Right lobe of liver (tissue), 6 donors: Measurements from ENCODE around the gene LOC101059915.
"Not testable (repeated sequence)": the region's sequence is repeated elsewhere in the genome, so short reads cannot be mapped to it uniquely, and the experiment has no call there.

ENCODE experiments used
- ATAC-seq, 4 donors: fragments of 200-7000 bp; cut with Tn5 transposase; one replicate each; pipeline ENCODE4 v1.9.1; 2020; ENCODE audit warnings: mild to moderate bottlenecking in 4 of 4, moderate library complexity in 4 of 4
- DNase-seq, 3 donors: peaks; one replicate each; pipeline ENCODE4 v3.0.0-alpha.2; 2020
- H3K27ac ChIP-seq, 3 donors: fragments of 200-600 bp; one replicate each; pipeline ENCODE4 v1.8.0; 2022
- H3K27me3 ChIP-seq, 2 donors: fragments of 200-600 bp; one replicate each; pipeline ENCODE4 v1.8.0; 2022
- H3K36me3 ChIP-seq, 4 donors: fragments of 200-600 bp; sonication (generic) in 1 of 4; one replicate each; pipeline versions ENCODE4 v1.5.1 to v1.8.0; 2017 to 2022; ENCODE audit warnings: control low read depth in 1 of 4
- H3K4me1 ChIP-seq, 4 donors: fragments of 200-600 bp; sonication (generic) in 1 of 4; one replicate each; pipeline versions ENCODE4 v1.5.1 to v1.8.0; 2017 to 2022; ENCODE audit warnings: control low read depth in 1 of 4
- H3K4me3 ChIP-seq, 3 donors: fragments of 200-600 bp; one replicate each; pipeline ENCODE4 v1.8.0; 2022
- H3K9me3 ChIP-seq, 4 donors: fragments of 200-600 bp; sonication (generic) in 1 of 4; one replicate each; pipeline versions ENCODE4 v1.5.1 to v1.8.0; 2017 to 2022; ENCODE audit warnings: control low read depth in 1 of 4
- WGBS: methylation state at CpG from one replicate; pipeline ENCODE4 v1.1.6; 2018; ENCODE audit warnings: low coverage, low lambda C conversion rate; ENCODE audit not compliant: insufficient coverage; ENCODE audit errors: missing lambda C conversion rate; 5-methylcytosine and 5-hydroxymethylcytosine counted together
- intact Hi-C, 2 donors: fragments of 100-400 bp; cut with DNase I; formaldehyde crosslinking; loops; one replicate each; pipeline versions ENCODE4 v1.11.2 to v1.14.1; 2022
- donor health status: DM: no; HTN: yes; CAD: no.
- donor health status: DM: no; HTN: no; CAD: no.
- donor health status: DM: no; HTN: no; CAD: no.
- donor health status: DM: no; HTN: yes; CAD: no.
- donor health status: DM: no; HTN: yes; CAD: no.

LOC101059915 gene

DNA sequence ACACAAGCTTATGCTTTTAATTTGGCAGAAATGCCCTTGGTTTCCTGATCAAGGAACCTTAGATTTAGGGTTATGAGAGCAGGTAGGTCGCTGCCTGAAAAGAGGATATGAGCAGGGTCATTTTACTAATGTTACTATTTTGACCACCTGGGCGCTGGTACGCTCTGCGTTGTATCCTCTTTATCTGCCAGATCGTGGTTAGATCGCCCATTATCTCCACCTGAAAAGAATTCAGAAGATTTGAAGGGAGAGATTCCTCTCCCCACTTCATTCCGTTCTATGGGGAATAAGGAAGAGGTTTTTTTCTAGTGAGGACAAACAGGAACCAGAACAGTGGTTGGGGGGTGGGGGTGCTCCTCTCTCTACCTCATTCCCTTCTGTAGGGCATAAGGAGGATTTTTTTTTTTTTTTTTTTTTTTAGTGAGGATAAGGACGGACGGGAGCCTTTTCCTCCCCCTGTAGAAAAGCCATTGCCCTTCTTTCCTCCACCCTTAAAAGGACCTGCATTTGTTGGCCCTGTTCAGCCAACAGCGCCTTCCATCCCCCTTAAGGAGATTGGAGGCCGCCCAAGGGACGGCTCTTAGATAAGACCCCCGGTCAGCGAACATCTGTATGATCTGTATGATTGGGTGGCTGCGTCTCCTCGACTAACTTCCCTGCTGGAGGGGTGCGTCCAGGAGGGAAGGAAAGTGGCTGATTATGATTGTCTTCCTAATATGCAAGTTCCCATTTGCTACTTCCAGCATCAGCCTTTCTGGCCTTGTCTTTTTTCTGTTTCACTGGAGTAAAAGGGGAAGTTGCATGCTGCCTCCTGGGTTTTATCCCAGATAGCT lies 30.3 kb downstream of the LOC101059915 start:
- H3K27me3 ChIP-seq, H3K36me3 ChIP-seq, intact Hi-C loops, H3K4me3 ChIP-seq, H3K9me3 ChIP-seq, H3K4me1 ChIP-seq, DNase-seq, H3K27ac ChIP-seq: not testable (repeated sequence)
- peak in 2 of 4 donors; percentile 33 to 40 for ATAC-seq
- WGBS = no CpG with 5 or more reads among the region's 17 CpGs

DNA sequence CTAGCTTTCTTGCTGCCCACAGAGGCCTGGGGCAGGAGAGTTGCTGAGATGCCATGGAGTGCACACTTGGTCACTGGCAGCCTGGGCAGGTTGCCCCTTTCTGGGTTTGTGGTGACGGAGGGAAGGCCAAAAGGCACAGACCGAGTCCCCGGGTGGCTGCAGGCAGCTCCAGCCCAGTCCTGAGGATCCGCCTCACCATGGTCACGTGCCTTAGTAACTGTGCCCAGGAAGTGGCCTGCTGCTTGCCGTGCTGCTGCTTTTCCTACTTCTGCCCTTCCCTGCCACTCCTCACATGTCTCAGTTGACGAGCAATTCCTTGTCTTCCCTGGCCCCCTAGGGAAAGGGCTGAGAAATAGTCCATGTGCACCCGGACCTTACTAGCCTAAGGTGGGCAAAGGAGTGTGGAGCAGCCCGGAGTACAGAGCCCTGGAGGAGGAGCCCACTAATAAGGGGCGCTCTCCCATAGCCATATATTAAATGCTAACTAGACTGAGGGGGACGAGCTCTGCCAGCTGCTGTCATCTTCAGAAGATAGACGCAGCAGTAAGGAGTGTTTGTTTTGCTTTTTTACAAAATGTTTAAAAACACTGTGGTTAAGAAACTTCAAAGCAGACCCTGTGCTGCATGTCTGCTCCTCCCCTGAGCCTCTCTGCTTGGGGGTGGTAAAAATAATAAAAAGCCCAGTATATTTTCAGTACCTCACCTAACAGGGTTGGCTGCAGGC lies 31.1 kb downstream of the LOC101059915 start:
- H3K36me3 ChIP-seq, DNase-seq, H3K4me1 ChIP-seq, intact Hi-C loops, ATAC-seq, H3K27me3 ChIP-seq, H3K4me3 ChIP-seq, H3K27ac ChIP-seq, H3K9me3 ChIP-seq: not testable (repeated sequence)
- no CpG with 5 or more reads among the region's 12 CpGs for WGBS

GRCh38 chrX:71699023-71699344 lies 31.6 kb downstream of the LOC101059915 start:
- ATAC-seq = peak in 2 of 4 donors; percentile 43 to 57
- H3K27ac ChIP-seq, DNase-seq, H3K4me1 ChIP-seq, H3K36me3 ChIP-seq, intact Hi-C loops, H3K4me3 ChIP-seq, H3K9me3 ChIP-seq, H3K27me3 ChIP-seq: not testable (repeated sequence)
- WGBS = no CpG with 5 or more reads among the region's 4 CpGs

GRCh38 chrX:71702853-71703252 lies 35.5 kb downstream of the LOC101059915 start:
- H3K27me3 ChIP-seq, DNase-seq, H3K4me3 ChIP-seq, H3K9me3 ChIP-seq, H3K4me1 ChIP-seq, ATAC-seq, H3K36me3 ChIP-seq, intact Hi-C loops, H3K27ac ChIP-seq: not testable (repeated sequence)
- WGBS = no CpG with 5 or more reads among the region's 12 CpGs

DNA sequence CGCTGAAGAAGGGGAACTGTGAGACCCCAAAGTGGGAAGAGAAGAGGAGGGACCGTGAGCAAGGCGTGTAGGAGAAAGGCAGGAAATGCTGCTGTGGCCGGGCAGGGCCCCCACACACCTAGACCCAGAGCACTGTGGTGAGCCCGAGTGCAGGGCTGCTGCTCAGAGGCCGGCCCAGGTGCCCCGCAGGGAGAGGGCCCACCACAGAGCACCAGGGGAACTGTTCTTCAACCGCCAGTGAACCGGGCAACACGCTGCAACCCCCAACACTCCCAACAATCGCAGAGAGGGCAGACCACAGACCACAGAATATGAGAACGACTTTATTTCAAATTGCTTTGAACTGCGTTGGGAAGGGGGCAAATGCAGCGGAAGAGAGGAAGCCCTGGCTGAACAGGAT lies 46.7 kb downstream of the LOC101059915 start:
- H3K4me1 ChIP-seq, H3K36me3 ChIP-seq, ATAC-seq, H3K9me3 ChIP-seq, H3K27ac ChIP-seq, H3K4me3 ChIP-seq, intact Hi-C loops, H3K27me3 ChIP-seq, DNase-seq: not testable (repeated sequence)
- WGBS = no CpG with 5 or more reads among the region's 14 CpGs

DNA sequence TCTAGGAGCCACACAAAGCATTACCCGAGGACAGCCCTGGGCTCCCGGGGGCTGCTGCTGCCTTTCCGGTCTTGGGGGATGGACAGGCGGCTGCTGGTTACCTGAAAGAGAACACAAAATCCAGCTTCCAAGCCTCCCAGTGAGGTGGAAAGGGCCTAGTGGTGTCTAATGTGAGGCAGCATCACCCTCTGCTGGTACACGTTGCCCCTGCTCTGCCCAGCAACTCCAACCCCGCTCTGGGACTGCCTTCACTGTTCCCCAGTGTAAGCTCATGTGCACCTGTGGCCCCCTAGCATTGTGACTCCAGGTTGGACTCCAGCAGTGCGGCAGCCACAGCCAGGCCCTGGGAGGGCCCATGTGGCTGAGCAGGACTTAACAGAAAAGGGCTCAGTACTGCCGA lies 48.2 kb downstream of the LOC101059915 start:
- WGBS = no CpG with 5 or more reads among the region's 8 CpGs
- H3K27me3 ChIP-seq, H3K9me3 ChIP-seq, H3K4me3 ChIP-seq, intact Hi-C loops, ATAC-seq, H3K36me3 ChIP-seq, DNase-seq, H3K4me1 ChIP-seq, H3K27ac ChIP-seq: not testable (repeated sequence)

- intact Hi-C loops, H3K9me3 ChIP-seq, H3K36me3 ChIP-seq, DNase-seq, ATAC-seq, H3K27me3 ChIP-seq, H3K4me3 ChIP-seq, H3K4me1 ChIP-seq, H3K27ac ChIP-seq: not testable (repeated sequence)
- no CpG with 5 or more reads among the region's 12 CpGs for WGBS
Measured at GRCh38 chrX:71716323-71716722, 49.0 kb downstream of the LOC101059915 start.

GRCh38 chrX:71718185-71718584 lies 50.8 kb downstream of the LOC101059915 start, which contains the start of gene CXorf49:
TSS of gene CXorf49 (minus strand) at chrX:71718285. CDS start at chrX:71718151, 134 bp downstream.
- WGBS = no CpG with 5 or more reads among the region's 30 CpGs
- H3K36me3 ChIP-seq, H3K4me1 ChIP-seq, H3K4me3 ChIP-seq, ATAC-seq, H3K9me3 ChIP-seq, H3K27me3 ChIP-seq, DNase-seq, intact Hi-C loops, H3K27ac ChIP-seq: not testable (repeated sequence)

GRCh38 chrX:71719195-71719594 lies 51.8 kb downstream of the LOC101059915 start:
- H3K4me1 ChIP-seq, intact Hi-C loops, H3K27me3 ChIP-seq, H3K4me3 ChIP-seq, H3K27ac ChIP-seq, ATAC-seq, H3K9me3 ChIP-seq, H3K36me3 ChIP-seq: not testable (repeated sequence)
- no CpG with 5 or more reads among the region's 30 CpGs for WGBS
- DNase-seq = peak in 2 of 3 donors; percentile 8 to 11

- ATAC-seq, intact Hi-C loops: not testable (repeated sequence)
- no CpG with 5 or more reads among the region's 20 CpGs for WGBS
Measured at GRCh38 chrX:71720289-71720886, 53.0 kb downstream of the LOC101059915 start.

More at GRCh38 chrX:71720289-71720886, 53.0 kb downstream of the LOC101059915 start:
- not testable (repeated sequence) for H3K4me1 ChIP-seq, H3K4me3 ChIP-seq, DNase-seq, H3K27ac ChIP-seq, H3K36me3 ChIP-seq, H3K9me3 ChIP-seq, H3K27me3 ChIP-seq
